Measurements from ENCODE around the gene SCOC. TPM values are rescaled to one million over a fixed set of nuclear protein-coding genes. Genes with fewer than 3 reads are reported as not detected.

Gene SCOC
- total RNA-seq, 1 experiment from 2014 or later, result 49.2 TPM

DNA sequence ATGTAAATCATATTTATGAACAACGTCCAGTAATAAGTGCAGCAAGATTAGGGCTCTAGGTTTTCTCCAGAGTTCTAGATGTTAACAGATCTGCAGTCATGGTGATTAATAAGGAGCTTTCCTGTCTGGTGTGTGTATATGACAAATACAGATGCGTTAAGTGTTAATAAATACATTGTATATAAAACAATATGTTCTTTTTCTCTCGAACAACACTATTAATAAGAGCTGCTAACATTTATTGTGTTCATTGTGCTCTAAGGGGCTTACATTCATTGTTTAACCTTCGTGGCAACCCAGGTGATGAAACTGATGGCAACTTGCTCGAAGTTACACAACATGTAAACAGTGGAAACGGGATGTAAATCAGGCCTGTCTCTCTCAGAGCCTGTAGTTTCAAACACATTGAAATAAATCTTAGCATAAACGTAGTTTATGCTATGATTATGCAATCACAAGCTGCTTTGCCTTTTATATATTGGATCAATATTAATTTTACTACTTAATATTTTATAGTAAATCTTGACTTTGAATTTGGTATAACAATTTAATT lies 54.5 kb downstream of the SCOC start:
- Mint-ChIP-seq H3K4me3 (ENCODE audit: unreplicated experiment) (peak overlapping the region; percentile 85), H3K9me3 (ENCODE audit: unreplicated experiment) (no peaks in the 10 kb centered on the region), H3K4me1 (ENCODE audit: insufficient read depth, unreplicated experiment) (peaks cover 24% of the 10 kb centered on the region), H3K27ac (ENCODE audit: low read depth, unreplicated experiment) (peak overlapping the region; percentile 91), H3K36me3 (ENCODE audit: insufficient read depth, unreplicated experiment) (no peaks in the 10 kb centered on the region), H3K27me3 (ENCODE audit: insufficient read depth, unreplicated experiment) (no peaks in the 10 kb centered on the region)
- peak; percentile 69 for DNase-seq (ENCODE audit: unreplicated experiment)
- ChIA-PET POLR2A (interaction anchor here (0.6 to 5.6 kb wide), 8 partner anchors 20 to 971 kb away, joined by 3 to 50 read pairs (median 5); partner anchors contain the start of genes ELMOD2 and SCOC), CTCF (interaction anchor here (0.6 to 2.7 kb wide), 4 partner anchors 9 to 68 kb away, joined by 3 to 14 read pairs (median 4); partner anchors contain the start of gene SCOC)
- TF ChIP-seq, protein P1, sequence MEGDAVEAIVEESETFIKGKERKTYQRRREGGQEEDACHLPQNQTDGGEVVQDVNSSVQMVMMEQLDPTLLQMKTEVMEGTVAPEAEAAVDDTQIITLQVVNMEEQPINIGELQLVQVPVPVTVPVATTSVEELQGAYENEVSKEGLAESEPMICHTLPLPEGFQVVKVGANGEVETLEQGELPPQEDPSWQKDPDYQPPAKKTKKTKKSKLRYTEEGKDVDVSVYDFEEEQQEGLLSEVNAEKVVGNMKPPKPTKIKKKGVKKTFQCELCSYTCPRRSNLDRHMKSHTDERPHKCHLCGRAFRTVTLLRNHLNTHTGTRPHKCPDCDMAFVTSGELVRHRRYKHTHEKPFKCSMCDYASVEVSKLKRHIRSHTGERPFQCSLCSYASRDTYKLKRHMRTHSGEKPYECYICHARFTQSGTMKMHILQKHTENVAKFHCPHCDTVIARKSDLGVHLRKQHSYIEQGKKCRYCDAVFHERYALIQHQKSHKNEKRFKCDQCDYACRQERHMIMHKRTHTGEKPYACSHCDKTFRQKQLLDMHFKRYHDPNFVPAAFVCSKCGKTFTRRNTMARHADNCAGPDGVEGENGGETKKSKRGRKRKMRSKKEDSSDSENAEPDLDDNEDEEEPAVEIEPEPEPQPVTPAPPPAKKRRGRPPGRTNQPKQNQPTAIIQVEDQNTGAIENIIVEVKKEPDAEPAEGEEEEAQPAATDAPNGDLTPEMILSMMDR (IDR thresholded peaks at IDR 0.05; ENCODE audit: unreplicated experiment), result no peak
- intact Hi-C loops (cut with micrococcal nuclease), result loop anchor here (1.0 to 5.0 kb wide), 2 partner anchors 55 to 94 kb away; partner anchors contain the start of genes ELMOD2 and SCOC
- TSS peak; percentile 92 for BruUV-seq (replicated peaks)

Other genes starting within 250 kb of the SCOC start
- 0.89 and 1.7 TPM in 2 replicates for gene MAML3, start 219.5 kb upstream of the SCOC start, total RNA-seq (2022)
- 10.7 and 37.6 TPM in 2 replicates for gene CLGN, start 54.0 kb downstream of the SCOC start, total RNA-seq (2022)
- gene MGAT4D, start 124.6 kb downstream of the SCOC start, total RNA-seq (2022), result not detected in 2 replicates
- gene ELMOD2, start 150.5 kb downstream of the SCOC start, total RNA-seq (2022), result 29.2 and 45.0 TPM in 2 replicates
- gene UCP1, start 195.3 kb downstream of the SCOC start, total RNA-seq (2022), result not detected in 2 replicates